AG09309 (cell line): ENCODE measurements around the gene CHCHD5.
"Not testable (repeated sequence)": the region's sequence is repeated elsewhere in the genome, so short reads cannot be mapped to it uniquely, and the experiment has no call there.

ENCODE experiments used
- DNase-seq: peaks from one replicate; pipeline ENCODE4 v3.0.0-alpha.2; 2010; ENCODE audit warnings: low read depth
- H3K4me3 ChIP-seq: 2 replicates; pipeline ENCODE4 v1.5.1; 2011; ENCODE audit warnings: mild to moderate bottlenecking, low read depth, low read length, moderate library complexity; ENCODE audit not compliant: control insufficient read depth
- TF ChIP-seq, protein P1 (sequence below): IDR thresholded peaks from 2 replicates; pipeline ENCODE4 v1.5.1; 2011; ENCODE audit warnings: mild to moderate bottlenecking, low read depth, low read length, inconsistent platforms; ENCODE audit not compliant: insufficient read depth, control insufficient read depth; ENCODE audit errors: missing control alignments

Gene CHCHD5, protein sequence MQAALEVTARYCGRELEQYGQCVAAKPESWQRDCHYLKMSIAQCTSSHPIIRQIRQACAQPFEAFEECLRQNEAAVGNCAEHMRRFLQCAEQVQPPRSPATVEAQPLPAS

GRCh38 chr2:112584134-112584890 is at the start of gene CHCHD5:
TSS of gene CHCHD5 (plus strand) at chr2:112584609. CDS start at chr2:112584648, 39 bp downstream.
- peak; percentile 81 for DNase-seq
- peak within 1 kb of the TSS; percentile 95 for H3K4me3 ChIP-seq

DNA sequence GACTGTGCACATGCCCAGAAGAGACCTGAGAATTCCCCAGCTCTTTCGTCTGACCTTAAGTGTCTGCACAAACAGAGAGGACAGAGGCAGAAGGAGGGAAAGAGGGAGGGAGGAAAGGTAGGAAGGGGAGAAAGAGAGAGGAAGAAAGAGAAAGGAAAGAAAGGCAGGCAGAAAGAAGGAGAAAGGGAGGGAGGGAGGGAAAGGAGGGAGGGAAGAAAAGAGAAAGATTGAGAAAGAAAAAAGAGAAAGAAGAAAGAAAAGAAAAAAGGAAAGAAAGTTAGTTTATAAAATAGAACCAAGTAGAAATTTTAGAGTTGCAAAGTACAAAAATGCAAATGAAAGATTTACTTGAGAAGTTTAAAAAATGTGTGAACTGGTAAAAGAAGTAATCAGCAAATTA is 49.6 kb upstream of the CHCHD5 start:
- TF ChIP-seq, protein P1, sequence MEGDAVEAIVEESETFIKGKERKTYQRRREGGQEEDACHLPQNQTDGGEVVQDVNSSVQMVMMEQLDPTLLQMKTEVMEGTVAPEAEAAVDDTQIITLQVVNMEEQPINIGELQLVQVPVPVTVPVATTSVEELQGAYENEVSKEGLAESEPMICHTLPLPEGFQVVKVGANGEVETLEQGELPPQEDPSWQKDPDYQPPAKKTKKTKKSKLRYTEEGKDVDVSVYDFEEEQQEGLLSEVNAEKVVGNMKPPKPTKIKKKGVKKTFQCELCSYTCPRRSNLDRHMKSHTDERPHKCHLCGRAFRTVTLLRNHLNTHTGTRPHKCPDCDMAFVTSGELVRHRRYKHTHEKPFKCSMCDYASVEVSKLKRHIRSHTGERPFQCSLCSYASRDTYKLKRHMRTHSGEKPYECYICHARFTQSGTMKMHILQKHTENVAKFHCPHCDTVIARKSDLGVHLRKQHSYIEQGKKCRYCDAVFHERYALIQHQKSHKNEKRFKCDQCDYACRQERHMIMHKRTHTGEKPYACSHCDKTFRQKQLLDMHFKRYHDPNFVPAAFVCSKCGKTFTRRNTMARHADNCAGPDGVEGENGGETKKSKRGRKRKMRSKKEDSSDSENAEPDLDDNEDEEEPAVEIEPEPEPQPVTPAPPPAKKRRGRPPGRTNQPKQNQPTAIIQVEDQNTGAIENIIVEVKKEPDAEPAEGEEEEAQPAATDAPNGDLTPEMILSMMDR: no peak
- no peak overlapping the region for H3K4me3 ChIP-seq
- no peak for DNase-seq

More at GRCh38 chr2:112584134-112584890, at the start of gene CHCHD5:
- TF ChIP-seq, protein P1: peak; percentile 6

DNA sequence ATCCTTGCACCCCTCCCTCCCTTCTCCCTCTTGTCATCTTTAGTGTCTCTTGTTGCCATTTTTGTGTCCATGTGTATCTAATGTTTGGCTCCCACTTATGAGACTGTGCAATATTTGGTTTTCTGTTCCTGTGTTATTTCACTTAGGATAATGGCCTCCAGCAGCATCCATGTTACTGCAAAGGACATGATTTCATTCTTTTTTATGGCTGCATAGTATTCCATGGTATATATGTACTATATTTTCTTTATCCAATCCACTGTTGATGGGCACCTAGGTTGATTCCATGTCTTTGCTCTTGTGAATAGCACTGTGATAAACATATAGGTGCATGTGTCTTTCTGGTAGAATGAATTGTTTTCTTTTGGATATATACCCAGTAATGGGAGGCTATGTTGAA is 47.7 kb upstream of the CHCHD5 start:
- DNase-seq, H3K4me3 ChIP-seq: not testable (repeated sequence)

DNA sequence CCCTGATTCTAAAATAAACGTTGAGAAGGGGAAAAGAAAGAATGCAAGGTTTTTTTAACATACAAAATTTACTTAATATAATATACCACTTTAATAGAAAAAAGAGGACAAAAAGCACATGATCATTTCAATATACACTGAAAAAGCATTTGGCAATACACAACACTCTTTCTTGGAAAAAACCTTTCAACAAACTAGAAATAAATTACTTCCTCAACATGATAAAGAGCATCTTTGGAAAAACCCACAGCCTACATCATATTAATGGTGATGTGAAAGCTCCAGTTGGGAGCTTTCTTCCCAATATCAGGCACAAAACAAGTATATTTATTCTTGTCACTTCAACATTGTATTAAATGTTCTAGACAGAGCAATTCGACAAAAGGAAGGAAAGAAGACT is 45.1 kb upstream of the CHCHD5 start:
- no peak overlapping the region for H3K4me3 ChIP-seq
- DNase-seq: no peak
- TF ChIP-seq, protein P1: no peak

DNA sequence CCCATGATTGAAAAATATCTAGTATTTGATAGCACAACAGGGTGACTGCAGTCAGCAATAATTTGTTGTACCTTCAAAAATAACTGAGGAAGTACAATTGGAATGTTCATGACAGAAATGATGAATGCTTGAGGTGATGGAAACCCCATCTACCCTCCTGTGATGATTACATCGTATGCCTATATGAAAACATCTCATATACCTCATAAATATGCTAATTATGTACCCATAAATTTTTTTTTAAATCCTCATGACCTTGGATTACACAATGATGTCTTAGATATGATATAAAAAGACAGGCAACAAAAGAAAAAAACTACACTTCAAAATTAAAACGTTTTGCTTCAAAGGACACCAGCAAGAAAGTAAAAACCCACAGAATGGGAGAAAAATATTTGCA is 43.5 kb upstream of the CHCHD5 start:
- no peak overlapping the region for H3K4me3 ChIP-seq

DNA sequence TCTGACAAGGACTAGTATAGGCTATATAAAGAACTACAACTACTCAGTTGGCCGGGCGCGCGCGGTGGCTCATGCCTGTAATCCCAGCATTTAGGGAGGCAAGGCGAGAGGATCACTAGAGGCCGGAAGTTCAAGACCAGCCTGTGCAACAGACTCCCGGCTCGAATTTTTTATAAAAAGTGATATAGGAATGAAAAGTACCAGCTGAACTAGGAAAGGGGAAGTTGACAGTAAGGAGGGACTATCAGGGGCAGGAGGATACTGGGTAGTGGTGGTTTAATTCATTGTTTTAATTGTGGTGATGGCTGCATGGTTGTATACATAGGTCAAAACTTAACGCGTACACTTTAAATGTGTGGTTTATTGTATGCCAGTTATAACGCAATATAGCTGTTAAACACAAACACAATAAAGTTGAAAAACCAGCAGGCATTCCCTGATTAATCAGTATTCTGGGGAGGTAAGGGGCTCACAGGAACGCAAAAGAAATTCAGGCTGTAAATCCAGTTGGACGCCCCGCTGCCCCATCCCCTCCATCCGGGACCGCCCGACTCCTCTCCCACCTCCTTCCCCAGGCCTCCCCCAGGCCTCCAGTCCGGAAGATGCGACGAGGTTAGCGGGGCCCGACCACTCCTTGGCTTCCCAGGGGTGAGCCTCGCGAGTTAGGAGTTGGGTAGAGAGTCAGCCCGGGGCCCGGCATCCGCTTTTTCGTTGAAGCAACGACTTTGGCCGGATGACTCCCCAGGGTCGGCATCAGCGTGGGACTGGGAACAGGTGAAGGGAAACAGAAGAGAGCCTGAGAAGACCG is 42.9 kb upstream of the CHCHD5 start:
- H3K4me3 ChIP-seq: peak overlapping the region; percentile 97
- TF ChIP-seq, protein P1: no peak
- DNase-seq: no peak

More for the DNA sequence above, 43.5 kb upstream of the CHCHD5 start:
- DNase-seq: no peak
- TF ChIP-seq, protein P1: no peak
